HCT116 (cell line): Measurements from ENCODE around the gene PFDN2.

ENCODE experiments used
- TF ChIP-seq, protein P1 (sequence below), 3 experiments: fragments of 200-600 bp in 1 of 3; sonication (generic) in 1 of 3; IDR thresholded peaks in 2 of 3; conservative IDR thresholded peaks in 1 of 3; 2 replicates each; pipeline ENCODE4 v1.5.1; 2012 to 2017; ENCODE audit warnings: low read depth in 2 of 3, low read length in 2 of 3, antibody characterized with exemption in 1 of 3, borderline replicate concordance in 1 of 3, control low read depth in 1 of 3, mild to moderate bottlenecking in 1 of 3, mixed read lengths in 1 of 3, mixed run types in 1 of 3, moderate library complexity in 1 of 3; ENCODE audit not compliant: insufficient read depth in 1 of 3
- TF ChIP-seq, protein P2 (sequence below): IDR thresholded peaks from 2 replicates; pipeline ENCODE4 v1.6.1; 2012; ENCODE audit warnings: low read depth

DNA sequence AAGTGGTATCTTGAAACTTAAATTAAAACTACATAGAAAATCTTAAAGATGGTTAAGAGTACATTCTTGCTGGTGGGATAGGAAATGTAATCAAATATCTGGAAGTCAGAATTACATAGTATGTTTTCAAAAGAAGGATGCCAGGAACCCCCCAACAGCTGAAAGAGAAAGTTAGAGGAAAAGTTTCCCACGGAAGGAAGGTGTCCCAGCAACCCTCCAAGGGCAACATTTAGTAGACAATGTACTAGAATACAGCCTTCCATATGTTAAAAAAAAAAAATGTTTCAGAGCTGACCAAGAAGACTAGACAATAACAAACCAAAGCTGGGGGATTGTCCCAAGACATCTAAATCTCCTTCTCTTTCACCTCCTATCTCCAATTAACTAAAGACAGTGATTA is 12.4 kb upstream of the PFDN2 start:
- TF ChIP-seq, protein P1, sequence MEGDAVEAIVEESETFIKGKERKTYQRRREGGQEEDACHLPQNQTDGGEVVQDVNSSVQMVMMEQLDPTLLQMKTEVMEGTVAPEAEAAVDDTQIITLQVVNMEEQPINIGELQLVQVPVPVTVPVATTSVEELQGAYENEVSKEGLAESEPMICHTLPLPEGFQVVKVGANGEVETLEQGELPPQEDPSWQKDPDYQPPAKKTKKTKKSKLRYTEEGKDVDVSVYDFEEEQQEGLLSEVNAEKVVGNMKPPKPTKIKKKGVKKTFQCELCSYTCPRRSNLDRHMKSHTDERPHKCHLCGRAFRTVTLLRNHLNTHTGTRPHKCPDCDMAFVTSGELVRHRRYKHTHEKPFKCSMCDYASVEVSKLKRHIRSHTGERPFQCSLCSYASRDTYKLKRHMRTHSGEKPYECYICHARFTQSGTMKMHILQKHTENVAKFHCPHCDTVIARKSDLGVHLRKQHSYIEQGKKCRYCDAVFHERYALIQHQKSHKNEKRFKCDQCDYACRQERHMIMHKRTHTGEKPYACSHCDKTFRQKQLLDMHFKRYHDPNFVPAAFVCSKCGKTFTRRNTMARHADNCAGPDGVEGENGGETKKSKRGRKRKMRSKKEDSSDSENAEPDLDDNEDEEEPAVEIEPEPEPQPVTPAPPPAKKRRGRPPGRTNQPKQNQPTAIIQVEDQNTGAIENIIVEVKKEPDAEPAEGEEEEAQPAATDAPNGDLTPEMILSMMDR (IDR thresholded peaks at IDR 0.05 in 2 of 3, conservative IDR thresholded peaks at IDR 0.05 in 1 of 3; ENCODE audit: borderline replicate concordance in 1 of 3, insufficient read depth in 1 of 3, low read depth in 2 of 3, low read length in 2 of 3), result no peak
- TF ChIP-seq, protein P2, sequence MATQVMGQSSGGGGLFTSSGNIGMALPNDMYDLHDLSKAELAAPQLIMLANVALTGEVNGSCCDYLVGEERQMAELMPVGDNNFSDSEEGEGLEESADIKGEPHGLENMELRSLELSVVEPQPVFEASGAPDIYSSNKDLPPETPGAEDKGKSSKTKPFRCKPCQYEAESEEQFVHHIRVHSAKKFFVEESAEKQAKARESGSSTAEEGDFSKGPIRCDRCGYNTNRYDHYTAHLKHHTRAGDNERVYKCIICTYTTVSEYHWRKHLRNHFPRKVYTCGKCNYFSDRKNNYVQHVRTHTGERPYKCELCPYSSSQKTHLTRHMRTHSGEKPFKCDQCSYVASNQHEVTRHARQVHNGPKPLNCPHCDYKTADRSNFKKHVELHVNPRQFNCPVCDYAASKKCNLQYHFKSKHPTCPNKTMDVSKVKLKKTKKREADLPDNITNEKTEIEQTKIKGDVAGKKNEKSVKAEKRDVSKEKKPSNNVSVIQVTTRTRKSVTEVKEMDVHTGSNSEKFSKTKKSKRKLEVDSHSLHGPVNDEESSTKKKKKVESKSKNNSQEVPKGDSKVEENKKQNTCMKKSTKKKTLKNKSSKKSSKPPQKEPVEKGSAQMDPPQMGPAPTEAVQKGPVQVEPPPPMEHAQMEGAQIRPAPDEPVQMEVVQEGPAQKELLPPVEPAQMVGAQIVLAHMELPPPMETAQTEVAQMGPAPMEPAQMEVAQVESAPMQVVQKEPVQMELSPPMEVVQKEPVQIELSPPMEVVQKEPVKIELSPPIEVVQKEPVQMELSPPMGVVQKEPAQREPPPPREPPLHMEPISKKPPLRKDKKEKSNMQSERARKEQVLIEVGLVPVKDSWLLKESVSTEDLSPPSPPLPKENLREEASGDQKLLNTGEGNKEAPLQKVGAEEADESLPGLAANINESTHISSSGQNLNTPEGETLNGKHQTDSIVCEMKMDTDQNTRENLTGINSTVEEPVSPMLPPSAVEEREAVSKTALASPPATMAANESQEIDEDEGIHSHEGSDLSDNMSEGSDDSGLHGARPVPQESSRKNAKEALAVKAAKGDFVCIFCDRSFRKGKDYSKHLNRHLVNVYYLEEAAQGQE, result no peak
